HCT116 (cell line): ENCODE results near the gene UBE2J2.

Experiments
- EGR1 ChIP-seq: IDR thresholded peaks from 2 replicates; pipeline ENCODE4 v1.6.1; 2012; ENCODE audit warnings: low read depth
- EZH2 ChIP-seq: fragments of 200-600 bp; sonication (generic); IDR thresholded peaks from 2 replicates; pipeline ENCODE4 v1.6.1; 2017; ENCODE audit warnings: antibody characterized with exemption, mixed run types
- FOSL1 ChIP-seq: IDR thresholded peaks from 2 replicates; pipeline ENCODE4 v1.6.1; 2012; ENCODE audit warnings: low read depth
- POLR2A ChIP-seq: IDR thresholded peaks from 2 replicates; pipeline ENCODE4 v1.7.0; 2011; ENCODE audit warnings: borderline replicate concordance; ENCODE audit not compliant: insufficient read depth, insufficient read length; ENCODE audit errors: extremely low read depth
- POLR2AphosphoS5 ChIP-seq: IDR thresholded peaks from 2 replicates; pipeline ENCODE4 v1.6.1; 2011; ENCODE audit warnings: mild to moderate bottlenecking, low read depth, low read length, moderate library complexity
- RAD21 ChIP-seq: IDR thresholded peaks from 2 replicates; pipeline ENCODE4 v1.6.1; 2012; ENCODE audit warnings: low read depth, mild to moderate bottlenecking
- SRF ChIP-seq: IDR thresholded peaks from 2 replicates; pipeline ENCODE4 v1.6.1; 2012; ENCODE audit warnings: low read depth
- TCF7L2 ChIP-seq: IDR thresholded peaks from 2 replicates; pipeline ENCODE4 v1.7.0; 2011; ENCODE audit warnings: borderline replicate concordance, inconsistent platforms; ENCODE audit not compliant: insufficient read depth, insufficient read length; ENCODE audit errors: extremely low read depth
- ZNF274 ChIP-seq: fragments of 200-500 bp; sonication (Bioruptor generic); IDR thresholded peaks from 2 replicates; pipeline ENCODE4 v1.6.1; 2014; ENCODE audit warnings: mild to moderate bottlenecking, low read depth, low read length, inconsistent platforms
- TF ChIP-seq, protein P1 (sequence below), 3 experiments: fragments of 200-600 bp in 1 of 3; sonication (generic) in 1 of 3; IDR thresholded peaks in 2 of 3; conservative IDR thresholded peaks in 1 of 3; 2 replicates each; pipeline ENCODE4 v1.5.1; 2012 to 2017; ENCODE audit warnings: low read depth in 2 of 3, low read length in 2 of 3, antibody characterized with exemption in 1 of 3, borderline replicate concordance in 1 of 3, control low read depth in 1 of 3, mild to moderate bottlenecking in 1 of 3, mixed read lengths in 1 of 3, mixed run types in 1 of 3, moderate library complexity in 1 of 3; ENCODE audit not compliant: insufficient read depth in 1 of 3
- TF ChIP-seq, protein P2 (sequence below): IDR thresholded peaks from 2 replicates; pipeline ENCODE4 v1.6.1; 2012

DNA sequence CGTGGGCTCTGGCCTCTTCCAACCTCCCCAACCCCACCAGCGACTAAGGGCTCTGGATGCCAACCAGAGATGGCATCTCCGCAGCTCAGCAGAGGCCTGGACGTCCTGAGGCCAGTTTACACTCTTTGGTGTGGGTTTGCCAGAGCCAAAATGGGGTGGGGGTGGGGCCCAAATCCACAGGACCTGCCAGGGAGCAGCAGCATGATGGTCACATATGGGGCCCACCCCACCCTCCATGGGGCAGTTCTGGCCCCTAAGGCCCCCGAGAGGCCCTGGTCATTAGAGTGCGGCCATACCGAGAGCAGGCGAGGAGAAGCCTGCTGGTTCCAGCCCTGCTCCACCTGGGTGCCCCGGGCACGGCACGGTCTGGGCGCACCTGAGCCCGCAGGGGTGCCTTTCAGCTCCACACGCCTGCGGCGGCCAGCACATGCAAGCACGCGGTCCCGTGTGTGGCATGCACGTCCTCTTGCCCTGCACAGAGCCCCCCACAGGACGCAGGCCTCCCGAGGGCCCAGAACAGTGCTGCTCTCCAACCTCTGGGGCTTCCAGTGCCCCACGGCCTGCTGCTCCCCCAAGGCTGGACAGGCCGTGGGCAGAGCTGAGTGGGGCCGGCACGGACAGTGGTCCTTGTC is 31.9 kb downstream of the UBE2J2 start:
- TF ChIP-seq, protein P1, sequence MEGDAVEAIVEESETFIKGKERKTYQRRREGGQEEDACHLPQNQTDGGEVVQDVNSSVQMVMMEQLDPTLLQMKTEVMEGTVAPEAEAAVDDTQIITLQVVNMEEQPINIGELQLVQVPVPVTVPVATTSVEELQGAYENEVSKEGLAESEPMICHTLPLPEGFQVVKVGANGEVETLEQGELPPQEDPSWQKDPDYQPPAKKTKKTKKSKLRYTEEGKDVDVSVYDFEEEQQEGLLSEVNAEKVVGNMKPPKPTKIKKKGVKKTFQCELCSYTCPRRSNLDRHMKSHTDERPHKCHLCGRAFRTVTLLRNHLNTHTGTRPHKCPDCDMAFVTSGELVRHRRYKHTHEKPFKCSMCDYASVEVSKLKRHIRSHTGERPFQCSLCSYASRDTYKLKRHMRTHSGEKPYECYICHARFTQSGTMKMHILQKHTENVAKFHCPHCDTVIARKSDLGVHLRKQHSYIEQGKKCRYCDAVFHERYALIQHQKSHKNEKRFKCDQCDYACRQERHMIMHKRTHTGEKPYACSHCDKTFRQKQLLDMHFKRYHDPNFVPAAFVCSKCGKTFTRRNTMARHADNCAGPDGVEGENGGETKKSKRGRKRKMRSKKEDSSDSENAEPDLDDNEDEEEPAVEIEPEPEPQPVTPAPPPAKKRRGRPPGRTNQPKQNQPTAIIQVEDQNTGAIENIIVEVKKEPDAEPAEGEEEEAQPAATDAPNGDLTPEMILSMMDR (IDR thresholded peaks at IDR 0.05 in 2 of 3, conservative IDR thresholded peaks at IDR 0.05 in 1 of 3; ENCODE audit: borderline replicate concordance in 1 of 3, insufficient read depth in 1 of 3, low read depth in 2 of 3, low read length in 2 of 3) = no peak
- no peak for TF ChIP-seq POLR2AphosphoS5
- TF ChIP-seq, protein P2, sequence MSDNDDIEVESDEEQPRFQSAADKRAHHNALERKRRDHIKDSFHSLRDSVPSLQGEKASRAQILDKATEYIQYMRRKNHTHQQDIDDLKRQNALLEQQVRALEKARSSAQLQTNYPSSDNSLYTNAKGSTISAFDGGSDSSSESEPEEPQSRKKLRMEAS = no peak
- no peak for TF ChIP-seq EZH2
- TF ChIP-seq EGR1 = no peak
- no peak for TF ChIP-seq TCF7L2
- no peak for TF ChIP-seq ZNF274
- TF ChIP-seq RAD21 = no peak
- no peak for TF ChIP-seq SRF
- no peak for TF ChIP-seq POLR2A
- no peak for TF ChIP-seq FOSL1
